ENCODE results near the gene ADPRHL1. TPM values are rescaled to one million over a fixed set of nuclear protein-coding genes. Genes with fewer than 3 reads are reported as not detected.

The ADPRHL1 gene
- total and polyA plus RNA-seq, 2 donors (not counting 3 experiments of a cell fraction or from before 2014, with no cell fraction given), result 0.52 to 0.97 TPM

- no peak overlapping the region for H3K4me2 ChIP-seq (ENCODE audit: insufficient read depth, low read length)
- H3K9me1 ChIP-seq (replicated peaks; ENCODE audit: control insufficient read depth, extremely low read depth, insufficient read depth, low read length), result no peaks in the 10 kb centered on the region
- no peak overlapping the region for H3K27ac ChIP-seq (ENCODE audit: insufficient read depth, low read depth, low read length)
- no peak overlapping the region for H3K4me3 ChIP-seq (replicated peaks in 1 of 3; ENCODE audit: insufficient read depth in 1 of 3, low read depth in 1 of 3, low read length in 3 of 3)
- no peaks in the 10 kb centered on the region for H3K4me1 ChIP-seq (ENCODE audit: control insufficient read depth, extremely low read depth, insufficient read depth, low read length)
- H3K79me2 ChIP-seq (ENCODE audit: control insufficient read depth, insufficient read depth, low read length), result no peaks in the 10 kb centered on the region
- no peak for FAIRE-seq
- TF ChIP-seq GATA2 (IDR thresholded peaks at IDR 0.05; ENCODE audit: insufficient read depth, insufficient read length, low read depth, low read length) (no peak), FOS (IDR thresholded peaks at IDR 0.05; ENCODE audit: borderline replicate concordance, insufficient read depth, low read length) (no peak), MYC (IDR thresholded peaks at IDR 0.05; ENCODE audit: low read depth, low read length) (no peak), MAX (IDR thresholded peaks at IDR 0.05; ENCODE audit: insufficient read depth, insufficient read length) (no peak), CTCF (IDR thresholded peaks at IDR 0.05; ENCODE audit: extremely low read depth in 1 of 2, insufficient read depth in 1 of 2, low read depth in 1 of 2, low read length in 2 of 2) (no peak), POLR2A (IDR thresholded peaks at IDR 0.05; ENCODE audit: low read depth, low read length) (no peak), EZH2 (IDR thresholded peaks at IDR 0.05; ENCODE audit: borderline replicate concordance, low read depth, low read length, severe bottlenecking) (no peak), JUN (IDR thresholded peaks at IDR 0.05; ENCODE audit: borderline replicate concordance, insufficient read depth, insufficient read length, low read depth) (no peak), POLR2AphosphoS5 (IDR thresholded peaks at IDR 0.05; ENCODE audit: insufficient read depth, low read depth, low read length) (no peak)
- H3K9me3 ChIP-seq (replicated peaks; ENCODE audit: control insufficient read depth, insufficient read depth, low read length), result no peaks in the 10 kb centered on the region
- dilution Hi-C loops (cut with MboI; ENCODE audit: extremely low pct_ligation_motif_present, low sequenced_read_pairs) (no loop called here), intact Hi-C loops (cut with micrococcal nuclease) (no loop called here)
- CTCF ChIA-PET, result interaction anchor here (1.5 kb wide), 1 partner anchor 14 kb away, joined by 4 read pairs; no protein-coding TSS in a partner anchor
- H3K27me3 ChIP-seq (ENCODE audit: control insufficient read depth in 2 of 2, insufficient read depth in 2 of 2, low read length in 2 of 2), result no peaks in the 10 kb centered on the region
- DNase-seq (ENCODE audit: low read depth, low spot score), result no peak
- POLR2A ChIA-PET, result no interaction called here
- no peak overlapping the region for H3K9ac ChIP-seq (replicated peaks; ENCODE audit: extremely low read depth, insufficient read depth, low read length)
- no peaks in the 10 kb centered on the region for H3K36me3 ChIP-seq (ENCODE audit: control insufficient read depth in 2 of 2, extremely low read depth in 1 of 2, insufficient read depth in 2 of 2, low read length in 2 of 2)
- no peak overlapping the region for H2AFZ ChIP-seq (ENCODE audit: low read depth, low read length)
- no peaks in the 10 kb centered on the region for H4K20me1 ChIP-seq (replicated peaks; ENCODE audit: control insufficient read depth, extremely low read depth, insufficient read depth, low read length)
- no TSS peak for BruUV-seq (replicated peaks)
Observed at GRCh38 chr13:113407531-113408393, 45.5 kb downstream of the ADPRHL1 start.

All from endothelial cell of umbilical vein (primary cell).